ENCODE results near the gene PIAS4.

PIAS4 gene

GRCh38 chr19:4023600-4024398 lies 16.3 kb downstream of the PIAS4 start:
- no peak for DNase-seq

GRCh38 chr19:4025317-4025716 lies 17.8 kb downstream of the PIAS4 start:
- DNase-seq: no peak

- no peak for DNase-seq
These were observed 19.6 kb downstream of the PIAS4 start for GRCh38 chr19:4027146-4027545.

GRCh38 chr19:4028334-4029246 lies 21.1 kb downstream of the PIAS4 start:
- DNase-seq: no peak

GRCh38 chr19:4029247-4029614 lies 21.7 kb downstream of the PIAS4 start:
- DNase-seq: no peak

- no peak for DNase-seq
These were observed 23.0 kb downstream of the PIAS4 start for GRCh38 chr19:4030552-4030951.

- DNase-seq: no peak
These were observed 23.4 kb downstream of the PIAS4 start for GRCh38 chr19:4030981-4031380.

GRCh38 chr19:4031420-4031819 lies 23.9 kb downstream of the PIAS4 start:
- DNase-seq: no peak

- DNase-seq: no peak
These were observed 24.9 kb downstream of the PIAS4 start for GRCh38 chr19:4032436-4032835.

- DNase-seq: no peak
These were observed 25.8 kb downstream of the PIAS4 start for GRCh38 chr19:4033028-4033956.

- no peak for DNase-seq
These were observed 26.8 kb downstream of the PIAS4 start for GRCh38 chr19:4034048-4035017.

GRCh38 chr19:4035018-4035566 lies 27.6 kb downstream of the PIAS4 start:
- DNase-seq: no peak

- no peak for DNase-seq
These were observed 28.0 kb downstream of the PIAS4 start for GRCh38 chr19:4035582-4035981.

- no peak for DNase-seq
These were observed 29.2 kb downstream of the PIAS4 start for GRCh38 chr19:4036576-4037300.

GRCh38 chr19:4037301-4037949 lies 29.9 kb downstream of the PIAS4 start:
- DNase-seq: no peak

- no peak for DNase-seq
These were observed 30.5 kb downstream of the PIAS4 start for GRCh38 chr19:4038057-4038456.

GRCh38 chr19:4038661-4039423 lies 31.3 kb downstream of the PIAS4 start:
- DNase-seq: no peak

GRCh38 chr19:4042064-4042730 lies 34.7 kb downstream of the PIAS4 start:
- no peak for DNase-seq

- no peak for DNase-seq
These were observed 35.2 kb downstream of the PIAS4 start for GRCh38 chr19:4042731-4043082.

All from NCI-H2171 treated with DMSO at 0.1 percent for 48 hours (cell line).